HepG2 (cell line): ENCODE measurements around the gene RABGAP1. TPM values are rescaled to one million over a fixed set of nuclear protein-coding genes. Genes with fewer than 3 reads are reported as not detected.
A peak's percentile ranks its signal among the peaks of the same experiment; 100 is the strongest.

ENCODE experiments used
- ATAC-seq: fragments of 200-7000 bp; cut with Tn5 transposase; 3 replicates; pipeline ENCODE4 v1.9.1; 2020; ENCODE audit warnings: mild to moderate bottlenecking, moderate library complexity
- BruUV-seq: library from RNA; stranded (reverse); fragments of 400-500 nt; replicated peaks from 2 replicates; lab custom pipeline; 2021; lab: Mats Ljungman, UMichigan
- CTCF ChIA-PET: fragments of 300-600 bp; formaldehyde crosslinking; extraction: SDS; loops from one replicate; lab custom pipeline; 2021; ENCODE audit warnings: low total read pairs, inconsistent platforms, low intra/inter-chr PET ratio; lab: Yijun Ruan, JAX
- POLR2A ChIA-PET: fragments of 350-600 bp; sonication (Branson Sonifier 250); formaldehyde crosslinking; loops from one replicate; lab custom pipeline; 2020; ENCODE audit warnings: antibody characterized with exemption, inconsistent platforms; lab: Yijun Ruan, JAX
- DNase-seq: peaks from one replicate; pipeline ENCODE4 v3.0.0-alpha.2; 2015; ENCODE audit warnings: low spot score
- FAIRE-seq: peaks from 3 replicates; lab custom pipeline; 2011; peaks lifted over from hg19 to GRCh38; lab: Jason Lieb, UNC
- H2AFZ ChIP-seq: one replicate; pipeline ENCODE4 v1.6.1; 2011; ENCODE audit warnings: low read length, inconsistent platforms
- H3K27ac ChIP-seq: fragments of 300-600 bp; 3 replicates; pipeline ENCODE4 v1.8.0; 2011; ENCODE audit warnings: mixed run types, mild to moderate bottlenecking, mixed read lengths, low read length, inconsistent platforms; ENCODE audit not compliant: insufficient read depth; ENCODE audit errors: extremely low read length
- H3K27me3 ChIP-seq, 2 experiments: fragments of 200-600 bp in 1 of 2; 2 replicates in 1 of 2; 3 replicates in 1 of 2; pipeline versions ENCODE4 v1.6.0 to v1.8.0; 2011; ENCODE audit warnings: low read length in 2 of 2, mild to moderate bottlenecking in 2 of 2, moderate library complexity in 2 of 2, inconsistent platforms in 1 of 2; ENCODE audit not compliant: insufficient read depth in 2 of 2, control insufficient read depth in 1 of 2
- H3K36me3 ChIP-seq, 2 experiments: fragments of 200-600 bp in 1 of 2; replicated peaks in 1 of 2; 2 replicates in 1 of 2; 3 replicates in 1 of 2; pipeline versions ENCODE4 v1.5.1 to v1.8.0; 2011; ENCODE audit warnings: low read length in 2 of 2, inconsistent platforms in 1 of 2; ENCODE audit not compliant: insufficient read depth in 2 of 2, control insufficient read depth in 1 of 2
- H3K4me1 ChIP-seq: 2 replicates; pipeline ENCODE4 v1.5.1; 2012; ENCODE audit warnings: low read length, inconsistent platforms; ENCODE audit not compliant: insufficient read depth
- H3K4me2 ChIP-seq: 2 replicates; pipeline ENCODE4 v1.6.0; 2011; ENCODE audit warnings: low read depth, low read length, inconsistent platforms
- H3K4me3 ChIP-seq, 3 experiments: fragments of 200-600 bp in 1 of 3; sonication (generic), shearing (Covaris generic) in 1 of 3; replicated peaks in 1 of 3; 2 replicates each; pipeline ENCODE4 v1.5.1; 2011 to 2016; ENCODE audit warnings: low read length in 3 of 3, inconsistent platforms in 2 of 3, low read depth in 2 of 3, mild to moderate bottlenecking in 2 of 3, control low read depth in 1 of 3, mixed read lengths in 1 of 3; ENCODE audit not compliant: insufficient read depth in 1 of 3
- H3K79me2 ChIP-seq: one replicate; pipeline ENCODE4 v1.6.1; 2011; ENCODE audit warnings: low read length, inconsistent platforms; ENCODE audit not compliant: insufficient read depth
- H3K9ac ChIP-seq: 2 replicates; pipeline ENCODE4 v1.6.0; 2011; ENCODE audit warnings: mild to moderate bottlenecking, low read depth, low read length, inconsistent platforms; ENCODE audit not compliant: insufficient read depth
- H3K9me3 ChIP-seq: 2 replicates; pipeline ENCODE4 v1.5.1; 2012; ENCODE audit warnings: mild to moderate bottlenecking, low read length
- H4K20me1 ChIP-seq: 2 replicates; pipeline ENCODE4 v1.6.0; 2011; ENCODE audit warnings: inconsistent platforms, mild to moderate bottlenecking, low read length, moderate library complexity; ENCODE audit not compliant: insufficient read depth
- MAFF ChIP-seq: IDR thresholded peaks from 2 replicates; pipeline ENCODE4 v1.6.1; 2011; ENCODE audit warnings: low read depth, low read length, improper control_type of control experiment
- MAFK ChIP-seq, 2 experiments: IDR thresholded peaks in 1 of 2; conservative IDR thresholded peaks in 1 of 2; 2 replicates each; pipeline ENCODE4 v1.6.1; 2011; ENCODE audit warnings: improper control_type of control experiment in 2 of 2, low read length in 2 of 2
- MAZ ChIP-seq, 2 experiments: sonication (generic) in 1 of 2; formaldehyde crosslinking in 1 of 2; IDR thresholded peaks; 2 replicates each; pipeline versions ENCODE4 v1.5.0 to v1.6.1; 2012 to 2020; ENCODE audit warnings: low read depth in 2 of 2, mild to moderate bottlenecking in 2 of 2, borderline replicate concordance in 1 of 2, improper control_type of control experiment in 1 of 2, low read length in 1 of 2, missing genetic modification reagents in 1 of 2, moderate library complexity in 1 of 2
- MYNN ChIP-seq: sonication (generic); formaldehyde crosslinking; IDR thresholded peaks from 2 replicates; pipeline ENCODE4 v1.4.0; 2020; ENCODE audit warnings: mild to moderate bottlenecking, low read depth, missing genetic modification reagents
- POLR2A ChIP-seq, 2 experiments: IDR thresholded peaks; 2 replicates each; pipeline ENCODE4 v1.6.1; 2011; ENCODE audit warnings: low read depth in 2 of 2, low read length in 2 of 2, mild to moderate bottlenecking in 1 of 2, moderate library complexity in 1 of 2; ENCODE audit not compliant: insufficient read depth in 1 of 2
- ZFP62 ChIP-seq: sonication (generic); formaldehyde crosslinking; IDR thresholded peaks from 2 replicates; pipeline ENCODE4 v1.4.0; 2020; ENCODE audit warnings: missing genetic modification reagents
- ZNF292 ChIP-seq: sonication (generic); formaldehyde crosslinking; IDR thresholded peaks from 2 replicates; pipeline ENCODE4 v1.8.1; 2022; ENCODE audit warnings: mild to moderate bottlenecking, low read depth, missing genetic modification reagents, borderline replicate concordance
- ZNF558 ChIP-seq: sonication (generic); formaldehyde crosslinking; IDR thresholded peaks from 2 replicates; pipeline ENCODE4 v1.9.0; 2022; ENCODE audit warnings: mild to moderate bottlenecking, missing genetic modification reagents, borderline replicate concordance
- ZNF570 ChIP-seq: sonication (generic); formaldehyde crosslinking; IDR thresholded peaks from 2 replicates; pipeline ENCODE4 v1.4.0; 2020; ENCODE audit warnings: mild to moderate bottlenecking, missing genetic modification reagents, borderline replicate concordance
- ZNF710 ChIP-seq: sonication (generic); formaldehyde crosslinking; IDR thresholded peaks from 2 replicates; pipeline ENCODE4 v1.5.0; 2020; ENCODE audit warnings: mild to moderate bottlenecking, missing genetic modification reagents, borderline replicate concordance
- WGBS: methylation state at CpG from one replicate; pipeline ENCODE4 v1.1.6; 2017; ENCODE audit warnings: low lambda C conversion rate; 5-methylcytosine and 5-hydroxymethylcytosine counted together
- in situ Hi-C: cut with HindIII; loops from 2 replicates; pipeline ENCODE4 v1.10.0; 2017; ENCODE audit warnings: low pct_unique_long_range_greater_than_20kb; ENCODE audit not compliant: extremely low pct_ligation_motif_present
- intact Hi-C: fragments of 100-400 bp; cut with micrococcal nuclease; formaldehyde crosslinking; loops from one replicate; pipeline ENCODE4 v1.10.0; 2022; ENCODE audit not compliant: unreplicated experiment
- polyA plus RNA-seq, 8 experiments: library from polyadenylated mRNA; depleted of rRNA in 3 of 8; stranded (reverse) in 7 of 8; unstranded in 1 of 8; fragments of >200 nt; fragmentation: Illumina TruSeq in 4 of 8; extraction: Trizol in 4 of 8; gene quantifications; 2 replicates each; pipeline versions ENCODE4 v1.2.1 to v1.2.3, GENCODE V29; 2011 to 2016; ENCODE audit warnings: low read depth in 4 of 8, missing spikeins in 1 of 8, mixed read lengths in 1 of 8; ENCODE audit not compliant: insufficient read depth in 1 of 8
- total RNA-seq, 5 experiments: library from RNA; depleted of rRNA; stranded (reverse); fragments of >200 nt; fragmentation: Illumina TruSeq; extraction: Trizol; gene quantifications; 2 replicates each; pipeline ENCODE4 v1.2.3, GENCODE V29; 2016; ENCODE audit warnings: low read depth in 1 of 5

Gene RABGAP1
- total and polyA plus RNA-seq, 2 of the 13 experiments (the other 11 are each of a cell fraction or from before 2014, with no cell fraction given), result 19.1 to 19.3 TPM

DNA sequence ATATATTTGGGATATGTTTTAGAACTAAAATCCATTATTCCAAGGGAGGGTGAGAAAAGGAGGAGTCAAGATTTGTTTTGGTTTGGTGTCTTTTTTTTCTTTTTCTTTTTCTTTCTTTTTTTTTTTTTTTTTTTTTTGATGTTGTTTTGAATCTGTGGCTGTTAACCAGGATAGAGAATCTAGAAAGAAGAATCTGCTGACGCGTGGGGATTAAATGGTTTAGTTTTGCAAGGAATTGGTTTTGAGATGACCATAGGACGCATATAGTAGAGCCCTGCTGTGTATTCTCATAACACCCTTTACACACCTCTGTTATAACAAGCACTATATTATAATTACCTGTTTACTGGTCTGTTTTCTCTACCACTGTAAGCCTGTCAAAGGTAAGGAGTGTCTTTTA is 9.4 kb downstream of the RABGAP1 start:
- H3K79me2 ChIP-seq, result peaks cover 90% of the 10 kb centered on the region
- H3K36me3 ChIP-seq, result no peaks in the 10 kb centered on the region
- TSS peak; percentile 6 for BruUV-seq
- DNase-seq, result no peak
- H4K20me1 ChIP-seq, result no peaks in the 10 kb centered on the region
- no peak overlapping the region for H3K9ac ChIP-seq
- no peak overlapping the region for H3K4me2 ChIP-seq
- no peak overlapping the region for H3K27ac ChIP-seq
- no peak overlapping the region for H3K4me3 ChIP-seq
- FAIRE-seq, result no peak
- H2AFZ ChIP-seq, result no peak overlapping the region
- WGBS, result 98% methylated on average over 3 of the region's 3 CpGs
- H3K9me3 ChIP-seq, result no peaks in the 10 kb centered on the region
- intact Hi-C loops, result no loop called here
- in situ Hi-C loops, result no loop called here
- ATAC-seq, result no peak
- peaks cover 31% of the 10 kb centered on the region for H3K4me1 ChIP-seq
- ChIA-PET CTCF (no interaction called here), POLR2A (no interaction called here)
- no peaks in the 10 kb centered on the region for H3K27me3 ChIP-seq
- TF ChIP-seq MYNN (CRISPR knock-in tag) (no peak), MAFF (peak; percentile 46; the same call in 1 of the 2 replicates), MAFK (conservative IDR thresholded peaks at IDR 0.05 in 1 of 2, IDR thresholded peaks at IDR 0.05 in 1 of 2; ENCODE audit: low read length in 2 of 2) (peak; percentile 47 to 63; a peak in 3 of 4 replicates)
- TF ChIP-seq, all 625 proteins: peak for 2

- WGBS, result 98% methylated on average over 1 of the region's 1 CpG
- no peak for DNase-seq
- in situ Hi-C loops, result no loop called here
These were observed 10.2 kb downstream of the RABGAP1 start for GRCh38 chr9:122951056-122951455.

More at GRCh38 chr9:122951056-122951455, 10.2 kb downstream of the RABGAP1 start:
- Histone ChIP-seq H3K36me3 (no peaks in the 10 kb centered on the region), H3K9ac (no peak overlapping the region), H2AFZ (no peak overlapping the region), H4K20me1 (no peaks in the 10 kb centered on the region), H3K79me2 (peaks cover 90% of the 10 kb centered on the region), H3K4me1 (peaks cover 23% of the 10 kb centered on the region), H3K27me3 (no peaks in the 10 kb centered on the region), H3K9me3 (no peaks in the 10 kb centered on the region), H3K4me3 (no peak overlapping the region), H3K27ac (no peak overlapping the region), H3K4me2 (no peak overlapping the region)
- no peak for FAIRE-seq
- CTCF ChIA-PET, result no interaction called here
- BruUV-seq, result no TSS peak
- ATAC-seq, result no peak
- POLR2A ChIA-PET, result no interaction called here
- intact Hi-C loops, result no loop called here
- TF ChIP-seq ZFP62 (no peak), ZNF558 (CRISPR knock-in tag) (no peak), ZNF292 (CRISPR knock-in tag) (no peak), MAZ (IDR thresholded peaks at IDR 0.05; ENCODE audit: borderline replicate concordance, low read depth, low read length) (no peak), MAZ (CRISPR knock-in tag; IDR thresholded peaks at IDR 0.05; ENCODE audit: low read depth) (no peak), ZNF570 (CRISPR knock-in tag) (no peak), POLR2A (IDR thresholded peaks at IDR 0.05; ENCODE audit: insufficient read depth in 1 of 2, low read depth in 2 of 2, low read length in 2 of 2) (no peak), ZNF710 (CRISPR knock-in tag) (no peak)
